AG04450 (cell line): Measurements from ENCODE around the gene DPP3. TPM values are rescaled to one million over a fixed set of nuclear protein-coding genes. Genes with fewer than 3 reads are reported as not detected.

Experiments
- CTCF ChIA-PET: fragments of 300-600, 350-600 bp; formaldehyde crosslinking; extraction: SDS; loops from one replicate; lab custom pipeline; 2022; ENCODE audit warnings: antibody characterized with exemption, inconsistent platforms; lab: Charles Lee
- POLR2A ChIA-PET: fragments of 350-600 bp; formaldehyde crosslinking; extraction: SDS; loops from one replicate; lab custom pipeline; 2021; ENCODE audit warnings: antibody characterized with exemption, inconsistent platforms; lab: Yijun Ruan, JAX
- DNase-seq: peaks from one replicate; pipeline ENCODE4 v3.0.0-alpha.2; 2011; ENCODE audit warnings: low read depth, low spot score
- H3K27ac ChIP-seq: one replicate; pipeline ENCODE4 v1.5.1; 2012; ENCODE audit warnings: low read depth, low read length, control low read depth
- H3K27me3 ChIP-seq: one replicate; pipeline ENCODE4 v1.6.0; 2012; ENCODE audit warnings: low read length; ENCODE audit not compliant: control insufficient read depth, insufficient read depth
- H3K4me3 ChIP-seq: 2 replicates; pipeline ENCODE4 v1.5.1; 2011; ENCODE audit warnings: mild to moderate bottlenecking, low read depth, low read length, control low read depth
- H3K9me3 ChIP-seq: 2 replicates; pipeline ENCODE4 v1.5.1; 2012; ENCODE audit warnings: low read length; ENCODE audit not compliant: control insufficient read depth, insufficient read depth
- CTCF ChIP-seq: IDR thresholded peaks from 2 replicates; pipeline ENCODE4 v1.5.1; 2011; ENCODE audit warnings: low read depth, low read length, control low read depth, inconsistent platforms
- polyA plus RNA-seq: library from polyadenylated mRNA; depleted of rRNA; stranded (reverse); fragments of >200 nt; gene quantifications from 2 replicates; pipeline ENCODE4 v1.2.3, GENCODE V29; 2011

The DPP3 gene
- polyA plus RNA-seq, 1 experiment = 54.6 TPM

DNA sequence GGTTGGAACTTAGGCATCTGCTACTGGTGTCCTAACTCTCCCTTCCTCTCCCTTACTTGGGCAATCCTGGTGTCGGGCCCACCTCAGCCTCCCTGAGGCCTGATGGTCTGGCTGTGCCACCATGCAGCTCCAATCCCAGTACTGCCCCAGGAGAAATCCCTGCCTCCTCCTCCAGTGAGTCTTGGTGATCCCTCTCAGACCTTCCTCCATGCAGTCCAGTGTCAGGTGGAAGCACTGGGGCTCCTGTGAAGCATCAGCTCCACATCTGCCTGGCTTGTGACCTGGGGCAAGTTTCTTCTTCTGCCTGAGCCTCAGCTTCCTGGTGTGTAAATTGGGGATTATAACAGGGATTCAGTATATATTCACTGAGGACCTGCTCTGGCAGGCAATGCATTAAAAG, 15.3 kb upstream of the DPP3 start:
- DNase-seq = no peak
- H3K27me3 ChIP-seq = no peaks in the 10 kb centered on the region
- ChIA-PET CTCF (interaction anchor here (1.1 to 1.2 kb wide), 2 partner anchors 26 to 33 kb away, joined by 3 read pairs; partner anchors contain the start of gene MRPL11), POLR2A (interaction anchor here (0.5 kb wide), 1 partner anchor 19 kb away, joined by 3 read pairs; no protein-coding TSS in a partner anchor)
- TF ChIP-seq CTCF = no peak
- no peak overlapping the region for H3K27ac ChIP-seq
- H3K9me3 ChIP-seq = no peaks in the 10 kb centered on the region; the same call in 1 of the 2 replicates
- H3K4me3 ChIP-seq = no peak overlapping the region

GRCh38 chr11:66465373-66466224, 14.6 kb upstream of the DPP3 start:
- Histone ChIP-seq H3K4me3 (peak overlapping the region; percentile 69), H3K9me3 (no peaks in the 10 kb centered on the region; the same call in 1 of the 2 replicates), H3K27ac (no peak overlapping the region), H3K27me3 (no peaks in the 10 kb centered on the region)
- ChIA-PET CTCF (interaction anchor here (1.1 to 1.2 kb wide), 3 partner anchors 27 to 47 kb away, joined by 3 to 4 read pairs (median 3); partner anchors contain the start of gene MRPL11), POLR2A (interaction anchor here (1.0 to 2.0 kb wide), 3 partner anchors 14 to 151 kb away, joined by 6 to 32 read pairs (median 8); partner anchors contain the start of genes DPP3, MRPL11 and RBM14)
- DNase-seq = no peak
- TF ChIP-seq CTCF = no peak

GRCh38 chr11:66466225-66467033, 13.8 kb upstream of the DPP3 start, which contains the start of gene PELI3:
Gene PELI3, plus strand, starts transcription at chr11:66466905. Its CDS starts 1,224 bp downstream, at chr11:66468129.
- H3K9me3 ChIP-seq = no peaks in the 10 kb centered on the region; the same call in 1 of the 2 replicates
- TF ChIP-seq CTCF = no peak
- DNase-seq = peak; percentile 79
- H3K4me3 ChIP-seq = peak within 1 kb of the TSS; percentile 69
- POLR2A ChIA-PET = interaction anchor here (0.6 to 2.0 kb wide), 15 partner anchors 14 to 786 kb away, joined by 3 to 32 read pairs (median 4); partner anchors contain the start of genes ACTN3, DPP3, MRPL11 and RBM14
- H3K27ac ChIP-seq = peak within 1 kb of the TSS; percentile 21
- no peaks in the 10 kb centered on the region for H3K27me3 ChIP-seq
- CTCF ChIA-PET = interaction anchor here (0.6 to 1.1 kb wide), 6 partner anchors 27 to 308 kb away, joined by 3 to 5 read pairs (median 3); no protein-coding TSS in a partner anchor

DNA sequence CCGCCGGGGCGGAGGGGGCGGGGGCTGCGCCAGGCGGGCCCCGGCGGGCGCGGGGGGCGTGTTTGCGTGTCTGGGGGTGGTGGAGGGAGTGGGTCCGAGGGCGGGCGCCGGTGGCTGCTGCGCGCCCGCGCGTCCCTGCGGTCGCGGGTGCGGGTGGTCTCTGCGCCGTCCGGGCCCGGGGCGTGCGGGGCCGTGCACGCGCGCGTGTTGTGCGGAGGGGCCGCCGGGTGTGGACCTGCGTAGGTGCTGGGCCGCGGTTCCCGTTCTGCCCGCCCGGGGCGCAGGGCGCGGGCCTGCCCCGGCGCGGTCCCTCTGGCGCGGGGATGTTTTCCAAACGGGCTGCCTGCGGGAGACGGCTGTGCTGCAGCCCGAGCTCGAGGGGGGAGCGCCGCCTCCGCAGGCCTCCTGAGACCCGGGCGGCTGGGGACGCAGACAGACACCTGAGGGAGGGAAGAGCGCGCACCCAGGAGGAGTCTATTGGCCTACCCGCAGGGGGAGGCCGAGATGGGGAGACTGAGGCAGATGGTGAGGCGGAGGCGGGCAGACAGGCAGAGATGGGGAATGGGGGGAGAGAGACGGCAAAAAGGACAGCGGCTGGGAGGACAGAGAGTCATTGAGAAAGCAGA, 13.1 kb upstream of the DPP3 start:
- TF ChIP-seq CTCF = peak; percentile 25; the same call in 1 of the 2 replicates
- Histone ChIP-seq H3K27me3 (no peaks in the 10 kb centered on the region), H3K27ac (no peak overlapping the region), H3K9me3 (no peaks in the 10 kb centered on the region; the same call in 1 of the 2 replicates), H3K4me3 (peak overlapping the region; percentile 69)
- ChIA-PET POLR2A (interaction anchor here (0.9 to 2.0 kb wide), 8 partner anchors 13 to 179 kb away, joined by 3 to 32 read pairs (median 6); partner anchors contain the start of genes ACTN3, DPP3, MRPL11 and RBM14), CTCF (interaction anchor here (1.0 kb wide), 1 partner anchor 28 kb away, joined by 4 read pairs; the partner anchor contains the start of gene MRPL11)
- no peak for DNase-seq
